Neural cell (in vitro differentiated cells): ENCODE data around the gene DNPEP.

ENCODE experiments used
- EP300 ChIP-seq: fragments of 450-650 bp; conservative IDR thresholded peaks from 2 replicates; pipeline ENCODE4 v1.6.1; 2014; ENCODE audit warnings: antibody characterized with exemption, mild to moderate bottlenecking, moderate library complexity; ENCODE audit not compliant: poor library complexity, severe bottlenecking
- POLR2AphosphoS5 ChIP-seq: IDR thresholded peaks from 2 replicates; pipeline ENCODE4 v1.6.1; 2012
- TF ChIP-seq, protein P1 (sequence below): fragments of 450-650 bp; IDR thresholded peaks from 2 replicates; pipeline ENCODE4 v1.5.1; 2014; ENCODE audit warnings: antibody characterized with exemption, mild to moderate bottlenecking, moderate library complexity; ENCODE audit not compliant: poor library complexity, severe bottlenecking

- TF ChIP-seq EP300, result no peak
- TF ChIP-seq, protein P1, sequence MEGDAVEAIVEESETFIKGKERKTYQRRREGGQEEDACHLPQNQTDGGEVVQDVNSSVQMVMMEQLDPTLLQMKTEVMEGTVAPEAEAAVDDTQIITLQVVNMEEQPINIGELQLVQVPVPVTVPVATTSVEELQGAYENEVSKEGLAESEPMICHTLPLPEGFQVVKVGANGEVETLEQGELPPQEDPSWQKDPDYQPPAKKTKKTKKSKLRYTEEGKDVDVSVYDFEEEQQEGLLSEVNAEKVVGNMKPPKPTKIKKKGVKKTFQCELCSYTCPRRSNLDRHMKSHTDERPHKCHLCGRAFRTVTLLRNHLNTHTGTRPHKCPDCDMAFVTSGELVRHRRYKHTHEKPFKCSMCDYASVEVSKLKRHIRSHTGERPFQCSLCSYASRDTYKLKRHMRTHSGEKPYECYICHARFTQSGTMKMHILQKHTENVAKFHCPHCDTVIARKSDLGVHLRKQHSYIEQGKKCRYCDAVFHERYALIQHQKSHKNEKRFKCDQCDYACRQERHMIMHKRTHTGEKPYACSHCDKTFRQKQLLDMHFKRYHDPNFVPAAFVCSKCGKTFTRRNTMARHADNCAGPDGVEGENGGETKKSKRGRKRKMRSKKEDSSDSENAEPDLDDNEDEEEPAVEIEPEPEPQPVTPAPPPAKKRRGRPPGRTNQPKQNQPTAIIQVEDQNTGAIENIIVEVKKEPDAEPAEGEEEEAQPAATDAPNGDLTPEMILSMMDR, result no peak
- no peak for TF ChIP-seq POLR2AphosphoS5
Observed at GRCh38 chr2:219409619-219410018, 21.9 kb upstream of the DNPEP start.
